ENCODE measurements around the gene TSSK3. TPM values are rescaled to one million over a fixed set of nuclear protein-coding genes. Genes with fewer than 3 reads are reported as not detected.
A peak's percentile ranks its signal among the peaks of the same experiment; 100 is the strongest.

TSSK3 gene
- total and polyA plus RNA-seq, 2 of the 8 experiments (the other 6 are each of a cell fraction or from before 2014, with no cell fraction given), result 1.2 TPM

DNA sequence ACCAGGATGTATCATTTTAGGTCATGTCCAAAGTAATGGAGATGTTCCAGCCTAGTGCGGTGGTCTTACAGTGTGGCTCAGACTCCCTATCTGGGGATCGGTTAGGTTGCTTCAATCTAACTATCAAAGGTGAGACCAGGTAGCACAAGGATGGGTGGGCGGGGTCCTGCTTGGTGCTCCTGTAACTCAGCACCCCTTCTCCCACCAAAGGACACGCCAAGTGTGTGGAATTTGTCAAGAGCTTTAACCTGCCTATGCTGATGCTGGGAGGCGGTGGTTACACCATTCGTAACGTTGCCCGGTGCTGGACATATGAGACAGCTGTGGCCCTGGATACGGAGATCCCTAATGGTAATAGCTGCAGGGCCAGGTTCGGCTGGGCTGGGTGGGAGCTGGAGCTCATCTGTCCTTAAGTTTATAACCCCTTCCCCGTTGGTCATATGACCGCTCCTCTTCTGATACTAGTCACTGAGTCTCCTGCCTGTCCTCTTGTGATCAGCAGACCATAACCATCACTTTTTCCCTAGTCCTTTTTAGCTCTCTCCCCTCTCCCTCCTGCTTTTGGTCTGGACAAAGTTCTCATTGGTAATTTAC is 31.7 kb upstream of the TSSK3 start:
- Histone ChIP-seq H3K79me2 (ENCODE audit: control insufficient read depth in 1 of 2, insufficient read depth in 2 of 2, low read length in 2 of 2) (peaks cover 4 to 21% of the 10 kb centered on the region in 2 experiments; a peak in 3 of 4 replicates), H3K4me2 (ENCODE audit: insufficient read depth in 1 of 2, low read depth in 2 of 2, low read length in 2 of 2) (no peak overlapping the region), H3K23me2 (ENCODE audit: low read depth, low read length) (peaks cover 8% of the 10 kb centered on the region; the same call in 1 of the 2 replicates), H3K4ac (replicated peaks; ENCODE audit: insufficient read length, low read depth, low read length) (no peak overlapping the region), H3K9me3 (ENCODE audit: insufficient read depth in 2 of 2, low read depth in 1 of 2, low read length in 1 of 2) (no peaks in the 10 kb centered on the region), H3K14ac (ENCODE audit: insufficient read length) (no peak overlapping the region), H4K20me1 (replicated peaks in 1 of 2; ENCODE audit: control insufficient read depth in 1 of 2, insufficient read depth in 2 of 2, low read length in 2 of 2) (peaks cover 9 to 20% of the 10 kb centered on the region in 2 experiments), H3K56ac (replicated peaks; ENCODE audit: insufficient read length, low read depth, low read length) (no peak overlapping the region), H2BK20ac (ENCODE audit: low read length) (no peak overlapping the region; the same call in 1 of the 2 replicates), H4K91ac (replicated peaks; ENCODE audit: insufficient read length, low read length) (no peak overlapping the region), H3K27me3 (replicated peaks in 1 of 4; ENCODE audit: control insufficient read depth in 3 of 4, extremely low read depth in 1 of 4, insufficient read depth in 3 of 4, low read length in 3 of 4) (no peaks in the 10 kb centered on the region), H4K8ac (ENCODE audit: extremely low read depth, insufficient read depth, low read length) (no peak overlapping the region), H3K4me3 (ENCODE audit: extremely low read depth in 1 of 4, insufficient read depth in 2 of 4, low read depth in 3 of 4, low read length in 4 of 4) (no peak overlapping the region), H2BK12ac (ENCODE audit: low read depth, low read length) (no peak overlapping the region), H3K4me1 (replicated peaks in 1 of 4; ENCODE audit: control insufficient read depth in 3 of 4, insufficient read depth in 4 of 4, low read length in 3 of 4) (peaks cover 5 to 21% (median 14%) of the 10 kb centered on the region in 4 experiments), H3K23ac (ENCODE audit: insufficient read length) (no peak overlapping the region), H3K27ac (ENCODE audit: low read depth, low read length) (no peak overlapping the region), H3K36me3 (ENCODE audit: control insufficient read depth in 2 of 4, insufficient read depth in 4 of 4, low read length in 3 of 4) (peaks cover 24 to 79% (median 36%) of the 10 kb centered on the region in 4 experiments; a peak in 7 of 8 replicates), H3K79me1 (ENCODE audit: low read depth, low read length) (peaks cover 2% of the 10 kb centered on the region; the same call in 1 of the 2 replicates), H2BK5ac (ENCODE audit: low read depth, low read length) (no peak overlapping the region), H2BK15ac (ENCODE audit: low read length) (no peak overlapping the region), H2AFZ (ENCODE audit: low read length) (no peak overlapping the region), H3K18ac (ENCODE audit: extremely low read depth, low read length) (no peak overlapping the region), H2AK5ac (ENCODE audit: low read depth, low read length) (no peak overlapping the region), H4K5ac (ENCODE audit: insufficient read length, low read depth, low read length) (no peak overlapping the region), H3K9ac (replicated peaks in 1 of 4; ENCODE audit: extremely low read depth in 1 of 4, low read depth in 3 of 4, low read length in 3 of 4) (no peak overlapping the region), H2BK120ac (replicated peaks; ENCODE audit: low read depth, low read length) (no peak overlapping the region)
- 95% methylated on average over 12 of the region's 12 CpGs; no CpG with 5 or more reads in 1 of the 2 experiments for WGBS, 2 experiments (ENCODE audit: extremely low coverage in 1 of 2, insufficient coverage in 1 of 2, insufficient read length in 1 of 2, insufficient replicate concordance in 2 of 2, low coverage in 1 of 2, low lambda C conversion rate in 2 of 2, missing lambda C conversion rate in 1 of 2)
- no peak for FAIRE-seq
- ChIA-PET POLR2A (ENCODE audit: partially characterized antibody) (interaction anchor here (0.6 to 13.4 kb wide), 19 partner anchors 9 to 1243 kb away, joined by 3 to 321 read pairs (median 7); partner anchors contain the start of genes CCDC28B, FAM167B, FAM229A and IQCC), CTCF (ENCODE audit: partially characterized antibody) (interaction anchor here (0.6 to 3.6 kb wide), 4 partner anchors 9 to 92 kb away, joined by 3 to 14 read pairs (median 5); no protein-coding TSS in a partner anchor)
- DNase-seq (ENCODE audit: low read depth in 1 of 2, low spot score in 2 of 2), result no peak
- TF ChIP-seq SIN3A (conservative IDR thresholded peaks at IDR 0.05 in 1 of 2, IDR thresholded peaks at IDR 0.05 in 1 of 2; ENCODE audit: low read depth in 1 of 2, low read length in 2 of 2), result no peak
- no peak for TF ChIP-seq SIX5 (IDR thresholded peaks at IDR 0.05; ENCODE audit: low read depth, low read length)
- TF ChIP-seq BCL11A (IDR thresholded peaks at IDR 0.05; ENCODE audit: low read depth in 2 of 2, low read length in 2 of 2), result no peak
- TF ChIP-seq RAD21 (IDR thresholded peaks at IDR 0.05 in 1 of 2, conservative IDR thresholded peaks at IDR 0.05 in 1 of 2; ENCODE audit: low read depth in 2 of 2, low read length in 2 of 2), result no peak
- no peak for TF ChIP-seq SAP30 (IDR thresholded peaks at IDR 0.05; ENCODE audit: insufficient read depth, insufficient replicate concordance, low read length)
- no peak for TF ChIP-seq JUN (IDR thresholded peaks at IDR 0.05; ENCODE audit: low read depth, low read length)
- TF ChIP-seq KDM1A (IDR thresholded peaks at IDR 0.05; ENCODE audit: borderline replicate concordance, low read length), result no peak
- no peak for TF ChIP-seq BRCA1 (IDR thresholded peaks at IDR 0.05; ENCODE audit: low read depth, low read length)
- TF ChIP-seq EP300 (IDR thresholded peaks at IDR 0.05; ENCODE audit: borderline replicate concordance in 1 of 2, low read depth in 2 of 2, low read length in 2 of 2), result no peak
- peak in 1 of 2 experiments; percentile 17; a peak in 1 of 3 replicates for TF ChIP-seq POLR2A (IDR thresholded peaks at IDR 0.05; ENCODE audit: control extremely low read depth in 1 of 2, low read depth in 2 of 2, low read length in 2 of 2)
- TF ChIP-seq POU5F1 (IDR thresholded peaks at IDR 0.05; ENCODE audit: low read depth, low read length), result no peak
- peak; percentile 60 for TF ChIP-seq POLR2AphosphoS5 (IDR thresholded peaks at IDR 0.05; ENCODE audit: low read depth, low read length)

All from H1 (cell line).